Measurements from ENCODE around the gene GPC6.

The GPC6 gene

DNA sequence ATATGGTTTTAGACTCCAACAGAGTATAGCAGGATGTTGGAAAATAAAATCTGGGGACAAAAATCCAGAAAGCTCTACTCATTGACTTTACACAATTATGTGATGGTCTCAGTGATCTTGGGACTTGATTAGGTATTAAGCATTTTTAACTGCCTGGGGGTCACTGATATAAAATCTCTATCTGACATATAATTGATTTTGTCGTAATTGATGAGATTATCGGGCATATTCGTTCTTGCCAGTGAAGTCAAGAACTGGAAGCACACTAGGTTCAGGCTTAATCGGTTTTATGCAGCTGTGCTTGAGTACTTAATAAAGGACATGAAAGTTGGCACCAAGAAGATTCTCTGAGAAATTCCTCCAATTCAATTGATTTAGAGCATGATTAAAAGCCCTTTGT lies 862.1 kb downstream of the GPC6 start:
- in situ Hi-C loops (cut with HindIII; ENCODE audit: low sequenced_read_pairs) = no loop called here
- TF ChIP-seq, protein P1, sequence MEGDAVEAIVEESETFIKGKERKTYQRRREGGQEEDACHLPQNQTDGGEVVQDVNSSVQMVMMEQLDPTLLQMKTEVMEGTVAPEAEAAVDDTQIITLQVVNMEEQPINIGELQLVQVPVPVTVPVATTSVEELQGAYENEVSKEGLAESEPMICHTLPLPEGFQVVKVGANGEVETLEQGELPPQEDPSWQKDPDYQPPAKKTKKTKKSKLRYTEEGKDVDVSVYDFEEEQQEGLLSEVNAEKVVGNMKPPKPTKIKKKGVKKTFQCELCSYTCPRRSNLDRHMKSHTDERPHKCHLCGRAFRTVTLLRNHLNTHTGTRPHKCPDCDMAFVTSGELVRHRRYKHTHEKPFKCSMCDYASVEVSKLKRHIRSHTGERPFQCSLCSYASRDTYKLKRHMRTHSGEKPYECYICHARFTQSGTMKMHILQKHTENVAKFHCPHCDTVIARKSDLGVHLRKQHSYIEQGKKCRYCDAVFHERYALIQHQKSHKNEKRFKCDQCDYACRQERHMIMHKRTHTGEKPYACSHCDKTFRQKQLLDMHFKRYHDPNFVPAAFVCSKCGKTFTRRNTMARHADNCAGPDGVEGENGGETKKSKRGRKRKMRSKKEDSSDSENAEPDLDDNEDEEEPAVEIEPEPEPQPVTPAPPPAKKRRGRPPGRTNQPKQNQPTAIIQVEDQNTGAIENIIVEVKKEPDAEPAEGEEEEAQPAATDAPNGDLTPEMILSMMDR (IDR thresholded peaks at IDR 0.05; ENCODE audit: low read depth, low read length, missing control alignments) = no peak
- no peak for DNase-seq (ENCODE audit: low read depth)
- no peak overlapping the region for H3K4me3 ChIP-seq (ENCODE audit: low read depth, low read length)

DNA sequence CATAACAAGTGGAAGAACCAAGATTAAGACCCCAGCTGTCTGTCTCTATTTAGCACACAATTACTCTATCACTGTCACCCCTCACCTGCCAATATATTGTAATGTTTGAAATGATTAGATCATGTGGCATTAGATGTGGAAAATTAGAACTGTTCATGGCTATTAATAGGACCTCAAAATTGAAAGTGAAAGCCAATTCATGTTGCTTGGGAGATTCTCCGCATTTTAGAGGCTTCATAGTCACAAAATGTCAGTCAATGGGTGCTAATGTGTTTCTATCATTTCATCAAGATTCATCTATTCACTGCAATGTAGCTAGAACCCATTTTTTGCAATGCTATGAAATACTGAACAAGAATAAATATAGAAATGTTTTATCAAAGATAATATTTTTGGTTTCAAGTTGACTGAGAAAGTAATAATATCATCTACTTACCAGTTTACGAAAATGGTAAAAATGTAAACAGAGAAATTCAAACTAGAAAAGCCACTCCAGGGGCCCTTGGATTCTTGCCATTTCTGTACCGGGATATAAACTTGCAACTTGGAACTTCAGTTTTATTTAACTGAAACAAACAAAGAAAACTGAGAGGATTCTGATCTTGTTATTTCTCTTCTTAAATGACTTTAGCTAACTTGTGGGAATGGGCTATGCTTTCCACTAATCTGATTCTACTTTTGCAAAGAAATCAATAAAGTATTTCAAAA lies 864.3 kb downstream of the GPC6 start:
- TF ChIP-seq, protein P1 (IDR thresholded peaks at IDR 0.05; ENCODE audit: low read depth, low read length, missing control alignments) = no peak
- H3K4me3 ChIP-seq (ENCODE audit: low read depth, low read length) = no peak overlapping the region
- no peak for DNase-seq (ENCODE audit: low read depth)
- in situ Hi-C loops (cut with HindIII; ENCODE audit: low sequenced_read_pairs) = no loop called here

DNA sequence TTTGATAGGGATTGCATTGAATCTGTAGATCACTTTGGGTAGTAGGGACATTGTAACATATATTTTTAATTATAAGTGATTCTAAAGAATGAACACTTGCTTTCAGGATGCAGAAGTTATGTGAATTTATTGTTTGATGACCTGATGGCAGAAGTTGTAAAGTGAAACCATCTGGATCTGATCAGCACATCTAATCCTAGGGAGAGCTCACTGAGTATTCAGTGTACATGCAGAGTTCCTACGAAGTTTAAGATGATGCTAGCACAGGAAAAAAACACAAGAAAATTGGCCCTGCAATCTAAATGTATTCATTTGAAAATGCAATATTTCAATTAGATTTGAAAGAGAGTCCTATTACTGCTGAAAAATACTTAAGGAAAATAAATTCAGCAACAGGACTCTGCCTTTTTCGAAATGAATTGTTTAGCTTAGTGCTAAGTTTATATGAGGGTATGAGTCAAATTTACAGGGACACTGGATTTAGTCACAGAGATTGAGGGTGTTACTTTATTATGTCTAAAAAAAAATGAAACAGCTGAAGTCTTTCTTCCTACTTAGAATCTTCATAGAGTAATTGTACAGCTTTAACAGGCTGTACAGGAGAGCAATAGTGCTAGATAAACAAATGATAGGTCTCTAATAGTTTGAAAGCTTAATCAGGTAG lies 867.2 kb downstream of the GPC6 start:
- DNase-seq (ENCODE audit: low read depth) = no peak
- in situ Hi-C loops (cut with HindIII; ENCODE audit: low sequenced_read_pairs) = no loop called here
- TF ChIP-seq, protein P1 (IDR thresholded peaks at IDR 0.05; ENCODE audit: low read depth, low read length, missing control alignments) = no peak
- H3K4me3 ChIP-seq (ENCODE audit: low read depth, low read length) = no peak overlapping the region

DNA sequence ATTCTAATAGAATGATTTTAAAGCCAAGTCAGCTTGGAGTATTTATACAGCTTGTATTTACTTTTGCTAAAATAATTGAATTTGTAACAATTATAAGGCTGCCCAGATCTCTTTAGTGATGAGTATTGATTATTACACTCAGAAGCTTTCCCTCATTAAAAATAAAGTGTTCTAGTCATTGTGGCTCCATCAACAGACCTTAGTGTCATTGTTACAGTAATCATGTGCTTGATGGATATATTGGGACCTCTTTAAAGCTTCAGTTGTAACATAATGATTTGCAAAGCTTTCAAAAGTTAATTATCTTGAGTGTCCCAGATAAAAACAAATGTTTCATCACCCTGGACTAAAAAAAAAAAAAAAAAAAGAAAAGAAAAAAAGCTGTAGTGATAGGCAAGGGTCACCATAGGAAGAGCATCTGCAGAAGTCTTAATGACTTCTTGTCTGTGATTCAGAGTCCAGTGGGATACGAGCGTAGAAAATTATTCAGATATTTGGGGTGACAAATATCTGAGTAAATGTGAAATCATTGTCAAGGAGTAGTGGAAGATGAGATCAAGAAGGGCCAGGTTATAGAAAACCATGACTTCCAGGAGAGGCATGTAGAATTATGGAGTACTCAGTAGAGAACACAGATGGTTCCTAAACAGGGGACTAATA lies 883.2 kb downstream of the GPC6 start:
- DNase-seq (ENCODE audit: low read depth) = no peak
- TF ChIP-seq, protein P1 (IDR thresholded peaks at IDR 0.05; ENCODE audit: low read depth, low read length, missing control alignments) = no peak
- H3K4me3 ChIP-seq (ENCODE audit: low read depth, low read length) = no peak overlapping the region
- in situ Hi-C loops (cut with HindIII; ENCODE audit: low sequenced_read_pairs) = no loop called here

DNA sequence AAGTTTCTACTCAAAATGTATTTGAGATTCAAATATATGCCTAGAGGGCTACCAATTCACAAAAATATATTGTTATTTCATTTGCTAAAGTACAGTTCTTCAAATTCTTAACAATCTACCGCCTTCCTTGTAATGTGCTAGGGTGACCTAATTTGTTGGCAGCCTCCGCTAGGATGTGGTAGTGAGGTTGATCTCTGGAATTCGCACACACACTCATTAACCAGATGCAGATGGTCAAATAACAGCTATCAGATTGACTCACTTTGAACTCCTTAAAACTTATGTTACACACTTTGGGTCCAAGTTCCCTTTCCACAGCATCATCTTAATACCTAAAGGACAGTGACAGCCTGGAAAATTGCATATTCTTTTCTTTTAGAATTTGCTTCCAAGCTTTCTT lies 885.6 kb downstream of the GPC6 start:
- TF ChIP-seq, protein P1 (IDR thresholded peaks at IDR 0.05; ENCODE audit: low read depth, low read length, missing control alignments) = no peak
- in situ Hi-C loops (cut with HindIII; ENCODE audit: low sequenced_read_pairs) = no loop called here
- peak; percentile 94 for DNase-seq (ENCODE audit: low read depth)
- no peak overlapping the region for H3K4me3 ChIP-seq (ENCODE audit: low read depth, low read length)

DNA sequence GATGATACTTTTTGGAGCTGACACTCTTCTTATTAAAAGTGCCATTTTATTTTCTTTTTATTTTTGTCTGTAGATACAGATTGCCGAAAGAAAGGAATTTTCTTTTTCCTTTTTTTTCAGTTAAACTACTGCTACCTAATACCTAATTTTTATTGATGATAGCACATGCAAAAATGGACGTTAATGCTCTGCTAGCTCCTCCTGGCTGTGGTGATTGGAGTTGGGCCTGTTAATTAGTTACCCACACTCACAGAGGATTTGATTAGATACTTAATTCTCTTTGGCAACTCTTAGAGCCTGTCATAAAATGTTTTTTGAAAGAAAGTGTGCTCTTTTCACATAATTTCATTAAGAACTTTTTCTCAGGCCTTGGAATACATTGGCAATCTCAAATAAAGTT lies 886.1 kb downstream of the GPC6 start:
- no peak for DNase-seq (ENCODE audit: low read depth)
- H3K4me3 ChIP-seq (ENCODE audit: low read depth, low read length) = no peak overlapping the region

More for the DNA sequence above, 886.1 kb downstream of the GPC6 start:
- TF ChIP-seq, protein P1 (IDR thresholded peaks at IDR 0.05; ENCODE audit: low read depth, low read length, missing control alignments) = peak; percentile 48
- in situ Hi-C loops (cut with HindIII; ENCODE audit: low sequenced_read_pairs) = no loop called here
